Measurements from ENCODE around the gene SRGAP1.

Gene SRGAP1

DNA sequence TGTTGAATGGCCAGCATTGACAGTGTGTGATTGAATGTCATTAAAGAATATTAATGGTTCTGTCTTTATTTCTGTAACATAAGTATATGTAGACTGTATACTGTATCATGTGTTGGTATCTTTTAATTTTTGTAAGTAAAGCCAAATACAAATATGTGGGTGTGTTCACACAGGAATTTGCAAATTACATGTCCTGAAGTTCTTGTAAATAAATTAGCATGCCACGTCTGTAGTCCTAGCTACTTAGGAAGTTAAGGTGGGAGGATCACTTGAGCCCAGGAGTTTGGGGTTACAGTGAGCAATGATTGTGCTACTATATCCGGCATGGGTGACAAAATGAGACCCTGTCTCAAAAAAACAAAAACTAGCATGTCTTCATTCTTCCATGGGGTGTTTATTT, 278.5 kb downstream of the SRGAP1 start:
- no peak overlapping the region for H2BK12ac ChIP-seq (ENCODE audit: low read length)
- no CpG with 5 or more reads among the region's 2 CpGs for WGBS (ENCODE audit: extremely low coverage, insufficient coverage, insufficient read length)
- DNase-seq: no peak

DNA sequence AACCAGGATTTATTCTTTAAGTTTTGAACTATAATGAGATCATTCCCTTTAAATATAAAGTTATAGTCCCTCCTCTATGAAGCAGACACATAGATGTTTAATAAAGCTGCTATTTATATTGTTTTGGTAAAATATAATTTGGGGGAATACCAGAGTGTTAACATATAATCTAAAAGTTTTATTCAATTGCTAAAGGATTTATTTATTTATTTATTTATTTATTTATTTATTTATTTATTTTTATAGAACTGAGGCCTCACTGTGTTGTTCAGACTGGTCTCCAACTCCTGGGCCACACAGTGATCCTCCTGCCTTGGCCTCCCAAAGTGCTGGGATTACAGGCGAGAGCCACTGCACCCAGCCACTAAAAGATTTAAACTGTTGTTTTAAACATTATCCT, 278.9 kb downstream of the SRGAP1 start:
- H3K27me3 ChIP-seq (ENCODE audit: insufficient read depth, low read length): no peaks in the 10 kb centered on the region
- H3K4me3 ChIP-seq (ENCODE audit: low read depth, low read length): no peak overlapping the region
- no peak overlapping the region for H4K12ac ChIP-seq (ENCODE audit: low read depth, low read length)
- no peaks in the 10 kb centered on the region for H3K79me1 ChIP-seq (ENCODE audit: low read length)
- H3K79me2 ChIP-seq (ENCODE audit: control insufficient read depth, insufficient read depth, low read length, poor library complexity): no peaks in the 10 kb centered on the region
- DNase-seq: no peak
- no peak overlapping the region for H2BK12ac ChIP-seq (ENCODE audit: low read length)
- H2BK5ac ChIP-seq (ENCODE audit: low read depth, low read length, poor library complexity): no peak overlapping the region
- no peak overlapping the region for H4K8ac ChIP-seq (ENCODE audit: low read depth, low read length)
- H2AK5ac ChIP-seq (ENCODE audit: low read length): no peak overlapping the region
- no peak overlapping the region for H2BK120ac ChIP-seq (ENCODE audit: insufficient read depth, low read length, poor library complexity)
- H2AFZ ChIP-seq (ENCODE audit: insufficient read depth, low read length, poor library complexity): no peak overlapping the region
- no peak overlapping the region for H3K23ac ChIP-seq (ENCODE audit: low read length)
- no peak overlapping the region for H3K9ac ChIP-seq (ENCODE audit: low read length)
- H3K4me1 ChIP-seq (ENCODE audit: control insufficient read depth in 1 of 2, insufficient read depth in 2 of 2, low read length in 2 of 2): no peaks in the 10 kb centered on the region
- H3K27ac ChIP-seq (ENCODE audit: low read depth, low read length): no peak overlapping the region
- H3K14ac ChIP-seq (ENCODE audit: low read length): no peak overlapping the region
- no peak overlapping the region for H3K4ac ChIP-seq (ENCODE audit: low read depth, low read length)
- WGBS (ENCODE audit: extremely low coverage, insufficient coverage, insufficient read length): no CpG with 5 or more reads among the region's 1 CpG
- H3K4me2 ChIP-seq (ENCODE audit: low read length): no peak overlapping the region
- H4K91ac ChIP-seq (ENCODE audit: low read depth, low read length): no peak overlapping the region
- peaks cover 4 to 5% of the 10 kb centered on the region in 2 experiments for H3K36me3 ChIP-seq (ENCODE audit: control insufficient read depth in 1 of 2, insufficient read depth in 2 of 2, low read length in 2 of 2)
- no peaks in the 10 kb centered on the region for H3K9me3 ChIP-seq (ENCODE audit: insufficient read depth, low read depth, low read length)
- H3K18ac ChIP-seq (ENCODE audit: low read length): no peak overlapping the region

More for the DNA sequence above, 278.5 kb downstream of the SRGAP1 start:
- Histone ChIP-seq H3K4me3 (ENCODE audit: low read depth, low read length) (no peak overlapping the region), H2BK120ac (ENCODE audit: insufficient read depth, low read length, poor library complexity) (no peak overlapping the region), H3K79me1 (ENCODE audit: low read length) (no peaks in the 10 kb centered on the region), H3K9ac (ENCODE audit: low read length) (no peak overlapping the region), H3K9me3 (ENCODE audit: insufficient read depth, low read depth, low read length) (no peaks in the 10 kb centered on the region), H2AK5ac (ENCODE audit: low read length) (no peak overlapping the region), H2AFZ (ENCODE audit: insufficient read depth, low read length, poor library complexity) (no peak overlapping the region), H3K4me1 (ENCODE audit: control insufficient read depth in 1 of 2, insufficient read depth in 2 of 2, low read length in 2 of 2) (no peaks in the 10 kb centered on the region), H4K12ac (ENCODE audit: low read depth, low read length) (no peak overlapping the region), H3K36me3 (ENCODE audit: control insufficient read depth in 1 of 2, insufficient read depth in 2 of 2, low read length in 2 of 2) (peaks cover 4 to 5% of the 10 kb centered on the region in 2 experiments), H4K91ac (ENCODE audit: low read depth, low read length) (no peak overlapping the region), H2BK5ac (ENCODE audit: low read depth, low read length, poor library complexity) (no peak overlapping the region), H3K18ac (ENCODE audit: low read length) (no peak overlapping the region), H3K27me3 (ENCODE audit: insufficient read depth, low read length) (no peaks in the 10 kb centered on the region), H3K27ac (ENCODE audit: low read depth, low read length) (no peak overlapping the region), H3K4ac (ENCODE audit: low read depth, low read length) (no peak overlapping the region), H3K14ac (ENCODE audit: low read length) (no peak overlapping the region), H3K4me2 (ENCODE audit: low read length) (no peak overlapping the region), H4K8ac (ENCODE audit: low read depth, low read length) (no peak overlapping the region), H3K23ac (ENCODE audit: low read length) (no peak overlapping the region), H3K79me2 (ENCODE audit: control insufficient read depth, insufficient read depth, low read length, poor library complexity) (no peaks in the 10 kb centered on the region)

DNA sequence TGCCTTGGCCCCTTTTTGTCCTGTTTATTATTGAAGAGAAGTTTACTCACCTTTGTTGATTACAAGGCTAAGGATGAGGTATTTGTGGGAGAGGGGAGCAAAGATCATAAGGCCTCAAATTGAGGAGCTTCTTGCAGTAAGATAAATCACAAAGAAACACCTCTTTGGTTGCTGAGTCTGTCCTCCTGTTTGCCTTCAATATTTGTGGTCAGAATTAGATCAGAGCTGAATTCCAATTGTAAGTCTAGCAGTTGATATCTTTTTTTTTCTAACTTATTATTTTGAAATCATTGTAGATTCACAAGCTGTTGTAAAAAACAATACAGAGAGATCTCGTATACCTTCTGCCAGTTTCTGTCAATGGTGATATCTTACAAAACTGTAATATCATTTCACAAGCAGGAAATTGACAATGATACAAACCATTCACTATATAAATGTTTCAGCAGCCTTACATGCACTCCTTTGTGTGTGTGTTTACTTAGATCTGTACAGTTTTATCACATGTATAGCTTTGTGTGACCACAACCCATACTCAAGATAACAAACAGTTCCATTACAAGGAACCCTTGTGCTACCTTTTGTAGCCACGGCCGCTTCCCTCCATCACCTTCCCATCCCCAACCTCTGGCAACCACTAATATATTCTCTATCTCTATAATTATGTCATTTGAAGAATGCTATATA, 280.2 kb downstream of the SRGAP1 start:
- H3K79me1 ChIP-seq (ENCODE audit: low read length): no peaks in the 10 kb centered on the region
- H2BK5ac ChIP-seq (ENCODE audit: low read depth, low read length, poor library complexity): no peak overlapping the region
- H3K36me3 ChIP-seq (ENCODE audit: control insufficient read depth in 1 of 2, insufficient read depth in 2 of 2, low read length in 2 of 2): peaks cover 4 to 5% of the 10 kb centered on the region in 2 experiments
- H3K27me3 ChIP-seq (ENCODE audit: insufficient read depth, low read length): no peaks in the 10 kb centered on the region
- no peak overlapping the region for H4K12ac ChIP-seq (ENCODE audit: low read depth, low read length)
- H4K8ac ChIP-seq (ENCODE audit: low read depth, low read length): no peak overlapping the region
- H2BK120ac ChIP-seq (ENCODE audit: insufficient read depth, low read length, poor library complexity): no peak overlapping the region
- DNase-seq: no peak
- no peak overlapping the region for H3K14ac ChIP-seq (ENCODE audit: low read length)
- no peak overlapping the region for H2AK5ac ChIP-seq (ENCODE audit: low read length)
- no peak overlapping the region for H3K4ac ChIP-seq (ENCODE audit: low read depth, low read length)
- H3K9ac ChIP-seq (ENCODE audit: low read length): no peak overlapping the region
- no peaks in the 10 kb centered on the region for H3K4me1 ChIP-seq (ENCODE audit: control insufficient read depth in 1 of 2, insufficient read depth in 2 of 2, low read length in 2 of 2)
- H3K4me2 ChIP-seq (ENCODE audit: low read length): no peak overlapping the region
- H2BK12ac ChIP-seq (ENCODE audit: low read length): no peak overlapping the region
- no peaks in the 10 kb centered on the region for H3K9me3 ChIP-seq (ENCODE audit: insufficient read depth, low read depth, low read length)
- H3K4me3 ChIP-seq (ENCODE audit: low read depth, low read length): no peak overlapping the region
- no peak overlapping the region for H4K91ac ChIP-seq (ENCODE audit: low read depth, low read length)
- no CpG with 5 or more reads among the region's 3 CpGs for WGBS (ENCODE audit: extremely low coverage, insufficient coverage, insufficient read length)
- no peak overlapping the region for H3K18ac ChIP-seq (ENCODE audit: low read length)
- H3K79me2 ChIP-seq (ENCODE audit: control insufficient read depth, insufficient read depth, low read length, poor library complexity): no peaks in the 10 kb centered on the region
- no peak overlapping the region for H2AFZ ChIP-seq (ENCODE audit: insufficient read depth, low read length, poor library complexity)
- no peak overlapping the region for H3K23ac ChIP-seq (ENCODE audit: low read length)
- H3K27ac ChIP-seq (ENCODE audit: low read depth, low read length): no peak overlapping the region

DNA sequence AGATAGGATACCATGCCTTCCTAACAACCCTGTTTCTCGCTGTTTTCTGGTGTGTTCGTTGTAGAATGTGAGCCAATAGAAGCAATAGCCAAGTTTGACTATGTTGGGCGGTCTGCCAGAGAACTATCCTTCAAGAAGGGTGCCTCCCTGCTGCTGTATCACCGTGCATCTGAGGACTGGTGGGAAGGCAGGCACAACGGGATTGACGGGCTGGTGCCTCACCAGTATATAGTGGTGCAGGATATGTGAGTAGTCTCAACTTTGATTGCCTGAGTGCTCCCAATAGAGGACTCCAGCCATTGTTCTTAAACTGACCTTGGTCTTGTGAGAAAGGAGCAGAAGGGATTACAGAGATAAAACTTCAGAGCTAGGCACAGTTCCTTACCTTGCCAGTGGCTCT, 281.4 kb downstream of the SRGAP1 start:
- no peak overlapping the region for H3K14ac ChIP-seq (ENCODE audit: low read length)
- peaks cover 4 to 5% of the 10 kb centered on the region in 2 experiments for H3K36me3 ChIP-seq (ENCODE audit: control insufficient read depth in 1 of 2, insufficient read depth in 2 of 2, low read length in 2 of 2)
- no peak overlapping the region for H2BK120ac ChIP-seq (ENCODE audit: insufficient read depth, low read length, poor library complexity)
- H3K9me3 ChIP-seq (ENCODE audit: insufficient read depth, low read depth, low read length): no peaks in the 10 kb centered on the region
- H3K9ac ChIP-seq (ENCODE audit: low read length): no peak overlapping the region
- no peak overlapping the region for H2AFZ ChIP-seq (ENCODE audit: insufficient read depth, low read length, poor library complexity)
- no peak overlapping the region for H3K18ac ChIP-seq (ENCODE audit: low read length)
- no peaks in the 10 kb centered on the region for H3K4me1 ChIP-seq (ENCODE audit: control insufficient read depth in 1 of 2, insufficient read depth in 2 of 2, low read length in 2 of 2)
- H3K23ac ChIP-seq (ENCODE audit: low read length): no peak overlapping the region
- H2BK5ac ChIP-seq (ENCODE audit: low read depth, low read length, poor library complexity): no peak overlapping the region
- H3K79me2 ChIP-seq (ENCODE audit: control insufficient read depth, insufficient read depth, low read length, poor library complexity): no peaks in the 10 kb centered on the region
- H3K4me2 ChIP-seq (ENCODE audit: low read length): no peak overlapping the region
- no peak overlapping the region for H4K12ac ChIP-seq (ENCODE audit: low read depth, low read length)
- DNase-seq: no peak
- no peak overlapping the region for H4K91ac ChIP-seq (ENCODE audit: low read depth, low read length)
- no peak overlapping the region for H3K27ac ChIP-seq (ENCODE audit: low read depth, low read length)
- no peak overlapping the region for H4K8ac ChIP-seq (ENCODE audit: low read depth, low read length)
- H3K27me3 ChIP-seq (ENCODE audit: insufficient read depth, low read length): no peaks in the 10 kb centered on the region
- no peak overlapping the region for H2BK12ac ChIP-seq (ENCODE audit: low read length)
- H2AK5ac ChIP-seq (ENCODE audit: low read length): no peak overlapping the region
- no peaks in the 10 kb centered on the region for H3K79me1 ChIP-seq (ENCODE audit: low read length)
- no peak overlapping the region for H3K4ac ChIP-seq (ENCODE audit: low read depth, low read length)
- WGBS (ENCODE audit: extremely low coverage, insufficient coverage, insufficient read length): no CpG with 5 or more reads among the region's 6 CpGs
- H3K4me3 ChIP-seq (ENCODE audit: low read depth, low read length): no peak overlapping the region
